Suprapubic skin (tissue), 4 donors: ENCODE data around the gene ARRB1. TPM values are rescaled to one million over a fixed set of nuclear protein-coding genes. Genes with fewer than 3 reads are reported as not detected.

Experiments used
- DNase-seq, 2 donors: peaks; one replicate each; pipeline ENCODE4 v3.0.0-alpha.2; 2019; ENCODE audit warnings: low spot score in 2 of 2
- H3K27ac ChIP-seq: fragments of 200-600 bp; sonication (generic); one replicate; pipeline ENCODE4 v1.5.1; 2019
- H3K27me3 ChIP-seq: fragments of 200-600 bp; sonication (generic); one replicate; pipeline ENCODE4 v1.5.1; 2019
- H3K36me3 ChIP-seq: fragments of 200-600 bp; sonication (generic); one replicate; pipeline ENCODE4 v1.5.1; 2019
- H3K4me1 ChIP-seq: fragments of 200-600 bp; sonication (generic); one replicate; pipeline ENCODE4 v1.5.1; 2019
- H3K4me3 ChIP-seq: fragments of 200-600 bp; sonication (generic); one replicate; pipeline ENCODE4 v1.5.1; 2019; ENCODE audit warnings: mild to moderate bottlenecking
- H3K9me3 ChIP-seq: fragments of 200-600 bp; sonication (generic); one replicate; pipeline ENCODE4 v1.5.1; 2019
- EP300 ChIP-seq: sonication (generic); formaldehyde crosslinking; IDR thresholded peaks from one replicate; pipeline ENCODE4 v1.6.1; 2017; ENCODE audit warnings: antibody characterized with exemption
- POLR2A ChIP-seq, 2 donors: fragments of 450-650 bp; IDR thresholded peaks; one replicate each; pipeline ENCODE4 v1.6.1; 2017; ENCODE audit warnings: antibody characterized with exemption in 2 of 2, mild to moderate bottlenecking in 2 of 2, moderate library complexity in 2 of 2
- POLR2AphosphoS5 ChIP-seq, 3 donors: sonication (generic); formaldehyde crosslinking; IDR thresholded peaks; one replicate each; pipeline ENCODE4 v1.6.1; 2017; ENCODE audit warnings: antibody characterized with exemption in 3 of 3
- WGBS: methylation state at CpG from one replicate; pipeline ENCODE4 v1.1.5; 2018; 5-methylcytosine and 5-hydroxymethylcytosine counted together
- total RNA-seq, 4 donors: library from RNA; depleted of rRNA; stranded (reverse); fragments of >200 nt; gene quantifications; one replicate each; pipeline ENCODE4 v1.1.0, GENCODE V29; 2016
- TF ChIP-seq, protein P1 (sequence below), 2 donors: fragments of 200-600 bp in 1 of 2; fragments of 450-650 bp in 1 of 2; sonication (generic) in 1 of 2; IDR thresholded peaks; one replicate each; pipeline ENCODE4 v1.5.1; 2016 to 2019; ENCODE audit warnings: antibody characterized with exemption in 2 of 2, mild to moderate bottlenecking in 1 of 2, moderate library complexity in 1 of 2

Gene ARRB1
- total RNA-seq, 4 donors from 2014 or later: 24.8 to 57.2 (median 38.4) TPM

DNA sequence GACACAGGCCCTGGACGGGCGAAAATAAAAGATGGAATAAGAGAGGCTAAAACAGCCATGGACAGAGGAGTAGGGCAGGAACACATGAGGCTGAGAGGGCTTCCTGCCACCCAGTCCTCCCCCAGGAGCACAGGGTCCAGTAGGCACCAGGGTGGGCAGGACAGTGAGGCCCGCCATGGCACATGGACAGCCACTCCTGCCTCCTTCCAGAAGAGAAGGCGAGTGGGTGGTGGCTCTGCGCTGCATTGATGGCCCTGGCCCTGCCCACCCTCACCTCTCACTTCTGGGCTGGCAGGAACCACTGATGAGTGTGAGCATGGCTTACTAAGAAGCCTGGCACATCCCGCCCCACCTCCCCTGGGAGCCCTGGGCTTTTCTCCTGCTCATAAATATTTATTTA, 59.7 kb downstream of the ARRB1 start:
- whole genome bisulfite sequencing: 95% methylated on average over 5 of the region's 6 CpGs
- Histone ChIP-seq H3K36me3 (peaks cover 20% of the 10 kb centered on the region), H3K9me3 (no peaks in the 10 kb centered on the region), H3K4me3 (no peak overlapping the region), H3K27ac (no peak overlapping the region), H3K27me3 (no peaks in the 10 kb centered on the region), H3K4me1 (no peaks in the 10 kb centered on the region)
- DNase-seq: no peak
- TF ChIP-seq POLR2A (IDR thresholded peaks at IDR 0.05) (no peak), POLR2AphosphoS5 (IDR thresholded peaks at IDR 0.05) (no peak), EP300 (no peak)
- TF ChIP-seq, protein P1, sequence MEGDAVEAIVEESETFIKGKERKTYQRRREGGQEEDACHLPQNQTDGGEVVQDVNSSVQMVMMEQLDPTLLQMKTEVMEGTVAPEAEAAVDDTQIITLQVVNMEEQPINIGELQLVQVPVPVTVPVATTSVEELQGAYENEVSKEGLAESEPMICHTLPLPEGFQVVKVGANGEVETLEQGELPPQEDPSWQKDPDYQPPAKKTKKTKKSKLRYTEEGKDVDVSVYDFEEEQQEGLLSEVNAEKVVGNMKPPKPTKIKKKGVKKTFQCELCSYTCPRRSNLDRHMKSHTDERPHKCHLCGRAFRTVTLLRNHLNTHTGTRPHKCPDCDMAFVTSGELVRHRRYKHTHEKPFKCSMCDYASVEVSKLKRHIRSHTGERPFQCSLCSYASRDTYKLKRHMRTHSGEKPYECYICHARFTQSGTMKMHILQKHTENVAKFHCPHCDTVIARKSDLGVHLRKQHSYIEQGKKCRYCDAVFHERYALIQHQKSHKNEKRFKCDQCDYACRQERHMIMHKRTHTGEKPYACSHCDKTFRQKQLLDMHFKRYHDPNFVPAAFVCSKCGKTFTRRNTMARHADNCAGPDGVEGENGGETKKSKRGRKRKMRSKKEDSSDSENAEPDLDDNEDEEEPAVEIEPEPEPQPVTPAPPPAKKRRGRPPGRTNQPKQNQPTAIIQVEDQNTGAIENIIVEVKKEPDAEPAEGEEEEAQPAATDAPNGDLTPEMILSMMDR (IDR thresholded peaks at IDR 0.05): no peak

DNA sequence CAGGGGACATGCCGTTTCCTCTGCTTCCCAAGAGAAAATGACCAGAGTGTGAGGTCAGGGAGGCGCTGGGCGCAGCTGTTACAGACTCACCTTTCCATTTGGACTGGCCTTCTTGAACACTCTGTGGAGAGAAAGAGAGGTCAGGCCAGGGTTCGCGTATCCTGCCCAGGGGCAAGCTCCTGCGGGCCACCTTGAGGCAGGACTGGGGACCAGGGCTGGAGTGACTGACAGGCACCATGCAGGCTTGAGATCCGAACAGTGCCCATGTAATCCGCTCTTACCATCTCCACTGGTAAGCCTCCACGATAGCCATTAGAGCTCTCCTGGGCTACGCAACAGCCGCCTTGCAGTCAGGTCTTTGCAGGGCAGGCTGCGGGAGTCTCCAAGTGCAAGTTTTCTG, 61.5 kb downstream of the ARRB1 start:
- Histone ChIP-seq H3K27me3 (no peaks in the 10 kb centered on the region), H3K4me3 (no peak overlapping the region), H3K27ac (no peak overlapping the region), H3K4me1 (no peaks in the 10 kb centered on the region), H3K9me3 (no peaks in the 10 kb centered on the region), H3K36me3 (peaks cover 32% of the 10 kb centered on the region)
- TF ChIP-seq POLR2AphosphoS5 (IDR thresholded peaks at IDR 0.05): no peak
- TF ChIP-seq, protein P1 (IDR thresholded peaks at IDR 0.05): no peak
- no peak for TF ChIP-seq EP300
- TF ChIP-seq POLR2A (IDR thresholded peaks at IDR 0.05): no peak
- no peak for DNase-seq
- 88% methylated on average over 4 of the region's 12 CpGs for WGBS

DNA sequence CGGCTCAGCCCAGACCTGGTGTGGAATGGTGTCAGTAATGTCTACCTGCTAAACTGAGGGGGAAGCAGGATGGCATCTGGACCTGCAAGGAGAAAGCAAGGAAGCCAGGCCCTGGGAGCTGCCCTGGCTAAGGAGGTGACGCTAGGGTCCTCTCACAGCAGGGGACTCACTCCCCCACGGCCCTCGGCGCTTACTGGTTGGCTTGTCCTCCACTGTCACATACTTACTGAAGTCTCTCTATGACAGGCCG, 62.0 kb downstream of the ARRB1 start:
- no peaks in the 10 kb centered on the region for H3K4me1 ChIP-seq
- H3K36me3 ChIP-seq: peaks cover 37% of the 10 kb centered on the region
- no peaks in the 10 kb centered on the region for H3K27me3 ChIP-seq
- no peak for TF ChIP-seq EP300
- TF ChIP-seq, protein P1 (IDR thresholded peaks at IDR 0.05): no peak
- no peak for TF ChIP-seq POLR2A (IDR thresholded peaks at IDR 0.05)
- TF ChIP-seq POLR2AphosphoS5 (IDR thresholded peaks at IDR 0.05): no peak
- H3K27ac ChIP-seq: no peak overlapping the region
- 82% methylated on average over 6 of the region's 6 CpGs for WGBS
- H3K4me3 ChIP-seq: no peak overlapping the region
- no peak for DNase-seq
- no peaks in the 10 kb centered on the region for H3K9me3 ChIP-seq

DNA sequence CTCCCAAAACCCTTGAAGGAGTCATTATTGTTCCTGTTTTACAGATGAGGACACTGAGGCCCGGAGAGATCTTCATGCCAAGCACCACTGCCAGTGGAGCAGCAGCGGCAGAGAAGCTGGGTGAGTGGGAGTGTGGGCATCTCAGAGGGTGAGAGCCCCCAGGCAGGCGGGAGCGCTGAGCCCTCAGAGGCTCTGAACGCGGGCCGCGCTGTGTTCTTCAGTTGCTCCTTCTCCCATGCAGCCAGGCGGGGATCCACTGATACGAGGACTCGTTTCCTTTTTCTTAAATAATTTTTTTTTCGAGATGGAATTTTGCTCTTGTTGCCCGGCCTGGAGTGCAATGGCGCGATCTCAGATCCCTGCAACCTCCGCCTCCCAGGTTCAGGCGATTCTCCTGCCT, 63.9 kb downstream of the ARRB1 start:
- Histone ChIP-seq H3K9me3 (no peaks in the 10 kb centered on the region), H3K27me3 (no peaks in the 10 kb centered on the region), H3K36me3 (peaks cover 54% of the 10 kb centered on the region), H3K4me1 (no peaks in the 10 kb centered on the region), H3K27ac (no peak overlapping the region), H3K4me3 (no peak overlapping the region)
- 95% methylated on average over 17 of the region's 17 CpGs for WGBS
- TF ChIP-seq EP300: no peak
- TF ChIP-seq POLR2A (IDR thresholded peaks at IDR 0.05): no peak
- TF ChIP-seq, protein P1 (IDR thresholded peaks at IDR 0.05): no peak
- DNase-seq: no peak

DNA sequence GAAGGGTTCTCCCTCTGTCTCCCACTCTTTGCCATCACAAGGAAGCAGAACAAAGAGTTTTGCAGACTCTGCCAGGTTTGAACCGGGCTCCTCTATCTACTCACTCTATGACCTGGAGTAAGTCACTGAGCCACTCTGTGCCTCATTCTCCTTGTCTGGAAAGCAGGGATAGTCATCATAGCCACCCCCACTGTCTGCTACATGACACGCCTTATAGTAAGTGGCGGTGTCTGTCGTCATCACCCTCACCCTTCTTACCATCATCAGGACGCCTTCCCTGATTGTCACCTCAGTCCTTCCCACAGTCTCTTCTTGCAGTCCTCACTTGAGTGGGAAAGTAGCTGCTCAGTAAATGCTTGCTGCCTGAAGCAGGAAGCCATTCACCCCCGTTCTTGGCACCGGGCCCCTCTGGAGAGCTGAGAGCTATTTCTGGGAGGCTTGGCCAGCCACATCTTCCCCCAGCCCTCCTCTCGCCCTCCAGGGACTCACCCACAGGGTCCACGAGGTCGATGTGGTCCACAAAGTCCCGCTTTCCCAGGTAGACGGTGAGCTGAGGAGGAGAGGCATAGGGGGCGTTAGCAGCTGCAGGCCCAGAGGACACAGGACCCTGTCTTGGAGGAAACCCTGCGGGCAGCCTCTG, 64.5 kb downstream of the ARRB1 start:
- WGBS: 82% methylated on average over 8 of the region's 14 CpGs
- peaks cover 59% of the 10 kb centered on the region for H3K36me3 ChIP-seq

More for the DNA sequence above, 64.5 kb downstream of the ARRB1 start:
- Histone ChIP-seq H3K27ac (no peak overlapping the region), H3K9me3 (no peaks in the 10 kb centered on the region), H3K4me3 (no peak overlapping the region), H3K4me1 (no peaks in the 10 kb centered on the region), H3K27me3 (no peaks in the 10 kb centered on the region)
- no peak for DNase-seq
- TF ChIP-seq EP300: no peak
- no peak for TF ChIP-seq POLR2AphosphoS5 (IDR thresholded peaks at IDR 0.05)
- TF ChIP-seq POLR2A (IDR thresholded peaks at IDR 0.05): no peak
- TF ChIP-seq, protein P1 (IDR thresholded peaks at IDR 0.05): no peak
